Putamen (tissue), 1 donor: ENCODE measurements around the gene OR5AU1.

Source experiments
- DNase-seq: peaks from one replicate; pipeline ENCODE4 v3.0.0-alpha.2; 2016; ENCODE audit warnings: low spot score

Gene OR5AU1

GRCh38 chr14:21155963-21156362 lies at the start of gene OR5AU1:
OR5AU1 (minus strand) TSS chr14:21156063; CDS start chr14:21155872, 191 bp downstream.
- DNase-seq = no peak

GRCh38 chr14:21205026-21205677 lies 49.3 kb upstream of the OR5AU1 start:
- DNase-seq = no peak

- no peak for DNase-seq
Observed at GRCh38 chr14:21204167-21205025, 48.5 kb upstream of the OR5AU1 start.

GRCh38 chr14:21203470-21204166 lies 47.8 kb upstream of the OR5AU1 start:
- no peak for DNase-seq

- DNase-seq = no peak
Observed at GRCh38 chr14:21202463-21203358, 46.8 kb upstream of the OR5AU1 start.

- no peak for DNase-seq
Observed at GRCh38 chr14:21201732-21202462, 46.0 kb upstream of the OR5AU1 start.

GRCh38 chr14:21200752-21201461 lies 45.0 kb upstream of the OR5AU1 start:
- no peak for DNase-seq

- no peak for DNase-seq
Observed at GRCh38 chr14:21199611-21200560, 44.0 kb upstream of the OR5AU1 start.

GRCh38 chr14:21197418-21198205 lies 41.7 kb upstream of the OR5AU1 start:
- DNase-seq = no peak

- DNase-seq = no peak
Observed at GRCh38 chr14:21194597-21194996, 38.7 kb upstream of the OR5AU1 start.

GRCh38 chr14:21192875-21193535 lies 37.1 kb upstream of the OR5AU1 start:
- DNase-seq = no peak

- no peak for DNase-seq
Observed at GRCh38 chr14:21192447-21192822, 36.6 kb upstream of the OR5AU1 start.

GRCh38 chr14:21191809-21192446 lies 36.1 kb upstream of the OR5AU1 start:
- peak; percentile 38 for DNase-seq

- DNase-seq = no peak
Observed at GRCh38 chr14:21191261-21191808, 35.5 kb upstream of the OR5AU1 start.

- no peak for DNase-seq
Observed at GRCh38 chr14:21185491-21185890, 29.6 kb upstream of the OR5AU1 start.

- no peak for DNase-seq
Observed at GRCh38 chr14:21184254-21184653, 28.4 kb upstream of the OR5AU1 start.

- DNase-seq = no peak
Observed at GRCh38 chr14:21182166-21182565, 26.3 kb upstream of the OR5AU1 start.
